Brain microvascular endothelial cell (primary cell): ENCODE measurements around the gene HIVEP3.

Experiments used
- DNase-seq: peaks from one replicate; pipeline ENCODE4 v3.0.0-alpha.2; 2020
- H3K27ac ChIP-seq: fragments of 250-450 bp; sonication (Bioruptor Pico); 2 replicates; pipeline ENCODE4 v1.5.1; 2020; ENCODE audit warnings: mild to moderate bottlenecking, moderate library complexity
- H3K27me3 ChIP-seq: fragments of 250-450 bp; sonication (Bioruptor Pico); replicated peaks from 2 replicates; pipeline ENCODE4 v1.5.1; 2020; ENCODE audit warnings: mild to moderate bottlenecking
- H3K36me3 ChIP-seq: fragments of 250-450 bp; sonication (Bioruptor Pico); replicated peaks from 2 replicates; pipeline ENCODE4 v1.5.1; 2020; ENCODE audit warnings: mild to moderate bottlenecking
- H3K4me3 ChIP-seq: 2 replicates; pipeline ENCODE4 v1.5.1; 2011; ENCODE audit warnings: low read depth, mild to moderate bottlenecking, control low read depth, low read length, moderate library complexity
- CTCF ChIP-seq: IDR thresholded peaks from 2 replicates; pipeline ENCODE4 v1.5.1; 2011; ENCODE audit warnings: low read depth, mild to moderate bottlenecking, moderate library complexity, low read length, control low read depth, inconsistent platforms; ENCODE audit errors: missing control alignments
- in situ Hi-C: cut with HindIII; loops from 2 replicates; pipeline ENCODE4 v1.10.0; 2017; ENCODE audit warnings: low sequenced_read_pairs, low pct_ligation_motif_present

HIVEP3 gene

GRCh38 chr1:41613689-41614574, 304.8 kb downstream of the HIVEP3 start:
- Histone ChIP-seq H3K36me3 (no peaks in the 10 kb centered on the region), H3K4me3 (no peak overlapping the region), H3K27ac (no peak overlapping the region), H3K27me3 (no peaks in the 10 kb centered on the region)
- no peak for TF ChIP-seq CTCF
- DNase-seq = peak; percentile 43
- in situ Hi-C loops = no loop called here

GRCh38 chr1:41612953-41613352, 305.8 kb downstream of the HIVEP3 start:
- no peak for TF ChIP-seq CTCF
- no peaks in the 10 kb centered on the region for H3K36me3 ChIP-seq
- no peak overlapping the region for H3K27ac ChIP-seq
- no peaks in the 10 kb centered on the region for H3K27me3 ChIP-seq
- no peak overlapping the region for H3K4me3 ChIP-seq
- no peak for DNase-seq
- in situ Hi-C loops = no loop called here

GRCh38 chr1:41611932-41612450, 306.7 kb downstream of the HIVEP3 start:
- in situ Hi-C loops = no loop called here
- H3K27me3 ChIP-seq = no peaks in the 10 kb centered on the region
- TF ChIP-seq CTCF = no peak
- DNase-seq = no peak
- no peak overlapping the region for H3K4me3 ChIP-seq
- no peaks in the 10 kb centered on the region for H3K36me3 ChIP-seq
- H3K27ac ChIP-seq = no peak overlapping the region

- in situ Hi-C loops = no loop called here
- H3K27ac ChIP-seq = no peak overlapping the region
- TF ChIP-seq CTCF = no peak
- DNase-seq = no peak
- no peaks in the 10 kb centered on the region for H3K36me3 ChIP-seq
- no peak overlapping the region for H3K4me3 ChIP-seq
- H3K27me3 ChIP-seq = no peaks in the 10 kb centered on the region
Observed at GRCh38 chr1:41611068-41611931, 307.4 kb downstream of the HIVEP3 start.

GRCh38 chr1:41610361-41610760, 308.4 kb downstream of the HIVEP3 start:
- TF ChIP-seq CTCF = no peak

More at GRCh38 chr1:41610361-41610760, 308.4 kb downstream of the HIVEP3 start:
- Histone ChIP-seq H3K4me3 (no peak overlapping the region), H3K36me3 (no peaks in the 10 kb centered on the region), H3K27ac (no peak overlapping the region), H3K27me3 (no peaks in the 10 kb centered on the region)
- in situ Hi-C loops = no loop called here
- no peak for DNase-seq
